Osteocyte (in vitro differentiated cells): ENCODE measurements around the gene CCDC86. TPM values are rescaled to one million over a fixed set of nuclear protein-coding genes. Genes with fewer than 3 reads are reported as not detected.

Source experiments
- DNase-seq: peaks from one replicate; pipeline ENCODE4 v3.0.0; 2021; ENCODE audit warnings: mixed read lengths; ENCODE audit not compliant: unreplicated experiment; ENCODE audit errors: extremely low spot score
- H3K27ac Mint-ChIP-seq: one replicate; pipeline ENCODE4 v1.8.0; 2021; ENCODE audit warnings: mild to moderate bottlenecking, mixed read lengths; ENCODE audit not compliant: unreplicated experiment
- H3K27me3 Mint-ChIP-seq: one replicate; pipeline ENCODE4 v1.8.0; 2021; ENCODE audit warnings: mixed read lengths; ENCODE audit not compliant: unreplicated experiment
- H3K36me3 Mint-ChIP-seq: one replicate; pipeline ENCODE4 v1.8.0; 2021; ENCODE audit warnings: mixed read lengths; ENCODE audit not compliant: unreplicated experiment
- H3K4me1 Mint-ChIP-seq: one replicate; pipeline ENCODE4 v1.8.0; 2021; ENCODE audit warnings: mixed read lengths; ENCODE audit not compliant: unreplicated experiment
- H3K4me3 Mint-ChIP-seq: one replicate; pipeline ENCODE4 v1.8.0; 2021; ENCODE audit warnings: mild to moderate bottlenecking, moderate library complexity, mixed read lengths; ENCODE audit not compliant: unreplicated experiment
- H3K9me3 Mint-ChIP-seq: one replicate; pipeline ENCODE4 v1.8.0; 2021; ENCODE audit warnings: mixed read lengths; ENCODE audit not compliant: unreplicated experiment
- CTCF ChIP-seq: fragments of 200-600 bp; sonication (generic); IDR thresholded peaks from 2 replicates; pipeline ENCODE4 v1.5.0; 2021; ENCODE audit warnings: antibody characterized with exemption, mild to moderate bottlenecking, moderate library complexity
- total RNA-seq: library from RNA; stranded (reverse); gene quantifications from 2 replicates; pipeline ENCODE4 v1.2.1, GENCODE V29; 2021

CCDC86 gene
- total RNA-seq, 1 donor from 2014 or later = 25.9 TPM

GRCh38 chr11:60849641-60850520 is 8.0 kb downstream of the CCDC86 start:
- no peaks in the 10 kb centered on the region for H3K27me3 Mint-ChIP-seq
- H3K9me3 Mint-ChIP-seq = no peaks in the 10 kb centered on the region
- no peak for TF ChIP-seq CTCF
- H3K4me1 Mint-ChIP-seq = peaks cover 9% of the 10 kb centered on the region
- peaks cover 25% of the 10 kb centered on the region for H3K36me3 Mint-ChIP-seq
- no peak overlapping the region for H3K27ac Mint-ChIP-seq
- no peak for DNase-seq
- no peak overlapping the region for H3K4me3 Mint-ChIP-seq

GRCh38 chr11:60851327-60852104 is 9.6 kb downstream of the CCDC86 start:
- H3K27ac Mint-ChIP-seq = no peak overlapping the region
- H3K4me3 Mint-ChIP-seq = no peak overlapping the region
- H3K36me3 Mint-ChIP-seq = peaks cover 24% of the 10 kb centered on the region
- H3K9me3 Mint-ChIP-seq = no peaks in the 10 kb centered on the region
- H3K27me3 Mint-ChIP-seq = no peaks in the 10 kb centered on the region
- no peak for TF ChIP-seq CTCF
- DNase-seq = no peak
- H3K4me1 Mint-ChIP-seq = peaks cover 14% of the 10 kb centered on the region

GRCh38 chr11:60852117-60852981 is 10.4 kb downstream of the CCDC86 start:
- Mint-ChIP-seq H3K36me3 (peaks cover 21% of the 10 kb centered on the region), H3K4me3 (no peak overlapping the region), H3K27ac (no peak overlapping the region), H3K27me3 (no peaks in the 10 kb centered on the region), H3K9me3 (no peaks in the 10 kb centered on the region), H3K4me1 (peaks cover 14% of the 10 kb centered on the region)
- no peak for DNase-seq
- TF ChIP-seq CTCF = no peak

GRCh38 chr11:60852982-60853950 is 11.4 kb downstream of the CCDC86 start:
- H3K36me3 Mint-ChIP-seq = peaks cover 19% of the 10 kb centered on the region
- H3K4me1 Mint-ChIP-seq = peaks cover 22% of the 10 kb centered on the region
- H3K27me3 Mint-ChIP-seq = no peaks in the 10 kb centered on the region
- no peak for TF ChIP-seq CTCF
- no peak for DNase-seq
- H3K27ac Mint-ChIP-seq = no peak overlapping the region
- no peak overlapping the region for H3K4me3 Mint-ChIP-seq
- no peaks in the 10 kb centered on the region for H3K9me3 Mint-ChIP-seq
